GM13976 (cell line): ENCODE results near the gene TAF4.

ENCODE experiments used
- DNase-seq: peaks from one replicate; pipeline ENCODE4 v3.0.0; 2012; ENCODE audit warnings: low spot score
- in situ Hi-C: fragments of 300-500 bp; cut with MboI; formaldehyde crosslinking; loops from one replicate; pipeline ENCODE4 v1.12.0; 2022; ENCODE audit warnings: low sequenced_read_pairs, mixed read lengths, inconsistent platforms; ENCODE audit not compliant: unreplicated experiment
- TF ChIP-seq, protein P1 (sequence below): IDR thresholded peaks from 2 replicates; pipeline ENCODE4 v1.5.1; 2012; ENCODE audit warnings: borderline replicate concordance, mild to moderate bottlenecking; ENCODE audit not compliant: insufficient read depth; ENCODE audit errors: extremely low read depth, missing control alignments, control extremely low read depth

TAF4 gene

DNA sequence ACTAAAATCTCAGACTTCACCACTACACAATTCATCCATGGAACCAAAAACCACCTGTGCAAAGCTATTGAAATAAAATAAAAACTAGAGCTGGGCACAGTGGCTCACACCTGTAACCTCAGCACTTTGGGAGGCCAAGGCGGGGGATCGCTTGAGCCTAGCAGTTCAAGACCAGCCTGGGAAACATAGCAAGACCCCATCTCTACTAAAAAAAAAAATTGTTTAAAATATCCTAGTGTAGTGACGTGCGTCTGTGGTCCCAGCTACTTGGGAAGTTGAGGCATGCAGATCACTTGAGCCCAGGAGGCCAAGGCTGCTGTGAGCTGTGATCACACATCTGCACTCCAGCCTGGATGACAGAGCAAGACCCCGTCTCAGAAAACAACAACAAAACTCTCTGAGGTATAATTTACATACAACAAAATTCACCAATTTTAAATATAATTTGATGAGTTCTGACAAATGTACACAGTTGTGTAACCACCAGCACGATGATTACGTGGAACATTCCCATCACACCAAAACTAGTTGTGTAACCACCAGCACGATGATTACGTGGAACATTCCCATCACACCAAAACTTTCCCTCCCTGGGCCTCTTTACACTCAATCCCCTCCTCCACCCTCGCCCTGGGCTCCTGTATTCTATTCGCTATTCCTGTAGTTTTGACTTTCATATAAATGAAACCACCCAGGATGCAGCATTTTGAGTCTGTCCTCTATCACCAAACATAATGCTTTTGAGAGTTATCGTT is 107.5 kb downstream of the TAF4 start:
- in situ Hi-C loops, result no loop called here
- DNase-seq, result no peak
- TF ChIP-seq, protein P1, sequence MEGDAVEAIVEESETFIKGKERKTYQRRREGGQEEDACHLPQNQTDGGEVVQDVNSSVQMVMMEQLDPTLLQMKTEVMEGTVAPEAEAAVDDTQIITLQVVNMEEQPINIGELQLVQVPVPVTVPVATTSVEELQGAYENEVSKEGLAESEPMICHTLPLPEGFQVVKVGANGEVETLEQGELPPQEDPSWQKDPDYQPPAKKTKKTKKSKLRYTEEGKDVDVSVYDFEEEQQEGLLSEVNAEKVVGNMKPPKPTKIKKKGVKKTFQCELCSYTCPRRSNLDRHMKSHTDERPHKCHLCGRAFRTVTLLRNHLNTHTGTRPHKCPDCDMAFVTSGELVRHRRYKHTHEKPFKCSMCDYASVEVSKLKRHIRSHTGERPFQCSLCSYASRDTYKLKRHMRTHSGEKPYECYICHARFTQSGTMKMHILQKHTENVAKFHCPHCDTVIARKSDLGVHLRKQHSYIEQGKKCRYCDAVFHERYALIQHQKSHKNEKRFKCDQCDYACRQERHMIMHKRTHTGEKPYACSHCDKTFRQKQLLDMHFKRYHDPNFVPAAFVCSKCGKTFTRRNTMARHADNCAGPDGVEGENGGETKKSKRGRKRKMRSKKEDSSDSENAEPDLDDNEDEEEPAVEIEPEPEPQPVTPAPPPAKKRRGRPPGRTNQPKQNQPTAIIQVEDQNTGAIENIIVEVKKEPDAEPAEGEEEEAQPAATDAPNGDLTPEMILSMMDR, result no peak

DNA sequence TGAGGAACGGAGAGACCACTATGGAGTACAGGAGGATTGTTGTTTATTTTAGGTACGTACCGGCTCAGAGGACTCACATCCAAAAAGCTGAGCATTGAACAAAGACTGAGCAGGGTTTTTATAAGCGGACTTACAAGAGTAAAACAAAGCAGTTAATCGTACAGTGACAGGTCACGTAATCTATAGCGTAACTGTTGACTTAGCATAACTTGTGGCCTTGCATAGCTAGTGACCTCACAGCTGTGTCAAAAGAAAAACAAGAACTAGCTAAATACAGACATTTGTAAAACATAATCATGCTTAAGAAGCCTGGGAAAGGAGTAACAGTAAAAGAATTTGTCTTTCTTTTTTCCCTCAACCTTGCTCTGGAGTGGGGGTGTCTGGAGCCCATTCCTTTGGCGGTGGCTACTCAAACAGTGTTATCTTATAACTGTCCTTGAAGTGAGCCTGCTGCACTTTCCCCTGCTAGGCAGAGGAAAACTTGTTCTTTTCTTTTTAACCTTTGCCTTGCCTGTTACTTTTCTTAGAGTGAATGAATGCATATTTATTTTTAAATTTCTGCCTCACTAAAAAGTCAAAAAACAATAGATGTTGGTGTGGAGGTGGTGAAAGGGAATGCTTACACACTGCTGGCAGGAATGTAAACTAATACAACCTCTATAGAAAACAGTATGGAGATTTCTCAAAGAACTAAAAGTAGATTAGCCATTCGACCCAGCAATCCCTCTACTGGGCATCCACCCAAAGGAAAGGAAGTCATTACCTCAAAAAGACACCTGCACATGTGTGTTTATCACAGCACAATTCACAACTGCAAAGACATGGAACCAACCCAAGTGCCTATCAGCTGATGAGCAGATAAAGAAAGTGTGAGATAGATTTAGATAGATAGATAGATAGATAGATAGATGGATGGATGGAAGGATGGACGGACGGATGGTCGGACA is 109.0 kb downstream of the TAF4 start:
- in situ Hi-C loops, result no loop called here
- no peak for DNase-seq
- TF ChIP-seq, protein P1, result no peak

DNA sequence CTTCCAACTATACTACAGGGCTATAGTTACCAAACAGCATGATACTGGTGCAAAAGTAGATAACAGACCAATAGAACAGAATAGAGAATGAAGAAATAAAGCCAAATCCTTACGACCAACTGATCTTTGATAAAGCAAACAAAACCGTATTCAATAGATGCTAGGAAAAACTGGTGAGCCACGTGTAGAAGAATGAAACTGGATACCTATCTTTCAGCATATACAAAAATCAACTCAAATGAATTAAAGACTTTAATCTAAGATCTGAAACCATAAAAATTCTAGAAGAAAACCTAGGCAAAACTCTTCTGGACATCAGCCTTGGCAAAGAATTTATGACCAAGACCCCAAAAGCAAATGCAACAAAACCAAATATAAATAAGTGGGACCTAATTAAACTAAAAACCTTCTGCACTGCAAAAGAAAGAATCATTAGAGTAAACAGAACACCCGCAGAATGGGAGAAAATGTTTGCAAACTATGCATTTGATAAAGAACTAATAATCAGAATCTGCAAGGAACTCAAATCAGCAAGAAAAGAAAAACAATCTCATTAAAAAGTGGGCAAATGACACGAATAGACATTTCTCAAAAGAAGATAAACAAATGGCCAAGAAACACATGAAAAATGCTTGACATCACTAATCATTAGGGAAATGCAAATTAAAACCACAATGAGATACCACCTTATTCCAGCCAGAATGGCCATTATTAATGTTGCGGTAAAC is 109.8 kb downstream of the TAF4 start:
- DNase-seq, result no peak
- in situ Hi-C loops, result no loop called here
- TF ChIP-seq, protein P1, result no peak

DNA sequence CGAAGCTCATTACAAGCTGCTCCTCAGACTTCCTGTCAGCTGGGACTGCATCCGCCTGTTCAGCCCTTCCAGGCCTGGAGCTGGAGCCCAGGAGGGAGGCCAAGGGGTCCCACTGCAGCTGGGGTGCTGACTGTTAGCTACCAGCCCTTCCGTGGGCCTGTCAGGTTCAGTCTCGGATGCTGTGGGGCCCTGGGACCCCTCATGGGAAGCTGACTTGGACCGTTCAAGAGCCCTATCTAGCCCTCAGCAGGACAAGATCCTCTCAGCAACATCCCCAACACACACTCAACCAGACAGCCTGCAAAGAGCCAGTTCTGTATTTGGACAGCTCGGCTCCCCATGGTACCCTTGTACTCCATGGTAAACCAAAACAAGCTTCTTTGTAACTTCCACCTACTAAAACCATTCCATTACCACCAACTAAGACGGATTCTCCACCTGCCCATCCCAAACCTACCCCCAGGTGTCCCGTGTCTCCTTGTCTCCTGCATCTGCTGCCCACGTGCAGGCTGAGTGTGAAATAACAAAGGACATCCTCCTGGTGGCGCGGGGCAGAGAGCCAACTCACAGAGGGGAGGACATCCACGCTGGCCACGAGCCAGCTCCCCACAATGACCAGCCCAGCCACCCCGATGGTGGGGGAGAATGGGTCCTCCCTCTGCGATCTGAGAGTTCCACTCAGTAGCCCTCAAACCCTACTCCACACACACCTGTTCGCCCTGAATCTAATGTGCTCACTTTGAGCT is 111.2 kb downstream of the TAF4 start:
- TF ChIP-seq, protein P1, result no peak
- DNase-seq, result no peak
- in situ Hi-C loops, result no loop called here

DNA sequence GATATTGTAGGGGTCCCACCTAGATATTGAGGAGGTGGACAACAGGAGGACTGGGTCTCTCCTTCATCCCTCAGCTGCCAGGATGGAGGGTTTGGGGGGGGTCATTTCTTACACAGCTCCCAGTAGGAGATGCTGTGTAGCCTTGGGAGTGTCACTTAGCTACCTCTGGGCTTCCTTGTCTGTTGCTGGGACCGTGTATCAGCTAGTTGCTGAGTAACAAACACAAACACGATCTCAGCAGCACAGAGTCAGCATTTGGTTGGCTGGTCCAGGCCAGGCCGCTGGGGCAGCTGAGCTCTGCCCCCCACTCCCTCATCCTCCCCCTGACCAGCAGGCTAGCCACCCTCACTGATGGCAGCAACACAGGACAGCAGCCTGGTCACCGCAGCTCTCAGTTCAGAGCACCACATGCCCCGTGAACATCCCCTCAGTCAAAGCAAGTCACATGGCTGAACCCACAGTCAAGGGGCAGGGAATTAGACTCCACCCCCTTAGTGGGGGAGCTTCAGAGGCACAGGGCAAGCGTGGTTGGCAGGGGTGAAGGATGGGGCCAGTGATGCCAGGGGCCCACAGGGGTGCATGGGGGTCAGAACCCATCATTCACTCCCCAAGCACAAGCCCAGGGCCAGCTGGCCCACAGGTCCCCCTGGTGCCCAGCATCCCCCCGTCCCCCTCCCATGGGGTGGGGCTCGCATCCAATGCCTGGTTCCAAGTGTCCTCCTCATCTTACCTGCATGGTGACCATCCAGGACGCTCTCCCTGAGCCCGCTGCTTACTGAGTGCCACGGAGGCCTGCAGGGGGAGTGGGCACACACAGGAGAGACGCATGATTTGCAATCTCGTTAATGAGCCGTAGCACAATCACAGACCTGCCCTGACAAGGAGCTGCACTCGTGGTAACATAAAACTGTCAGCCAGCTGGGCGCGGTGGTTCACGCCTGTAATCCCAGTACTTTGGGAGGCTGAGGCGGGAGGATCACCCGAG is 112.4 kb downstream of the TAF4 start:
- TF ChIP-seq, protein P1, result no peak
- DNase-seq, result no peak
- in situ Hi-C loops, result no loop called here
